Fibroblast of villous mesenchyme (primary cell): ENCODE results near the gene ZNF326. TPM values are rescaled to one million over a fixed set of nuclear protein-coding genes. Genes with fewer than 3 reads are reported as not detected.
"Not testable (repeated sequence)": the region's sequence is repeated elsewhere in the genome, so short reads cannot be mapped to it uniquely, and the experiment has no call there.

Experiments
- DNase-seq: peaks from one replicate; pipeline ENCODE4 v3.0.0-alpha.2; 2010; ENCODE audit warnings: low read depth
- H3K4me3 ChIP-seq: 2 replicates; pipeline ENCODE4 v1.5.1; 2011; ENCODE audit warnings: low read depth, mild to moderate bottlenecking, low read length
- total RNA-seq: library from RNA; depleted of rRNA; stranded (reverse); fragments of >200 nt; gene quantifications from 2 replicates; pipeline ENCODE4 v1.2.3, GENCODE V29; 2012
- TF ChIP-seq, protein P1 (sequence below): IDR thresholded peaks from 2 replicates; pipeline ENCODE4 v1.5.1; 2012; ENCODE audit warnings: low read depth, mild to moderate bottlenecking, low read length; ENCODE audit not compliant: insufficient read depth

Gene ZNF326
- total RNA-seq, 1 donor = 12.1 TPM

DNA sequence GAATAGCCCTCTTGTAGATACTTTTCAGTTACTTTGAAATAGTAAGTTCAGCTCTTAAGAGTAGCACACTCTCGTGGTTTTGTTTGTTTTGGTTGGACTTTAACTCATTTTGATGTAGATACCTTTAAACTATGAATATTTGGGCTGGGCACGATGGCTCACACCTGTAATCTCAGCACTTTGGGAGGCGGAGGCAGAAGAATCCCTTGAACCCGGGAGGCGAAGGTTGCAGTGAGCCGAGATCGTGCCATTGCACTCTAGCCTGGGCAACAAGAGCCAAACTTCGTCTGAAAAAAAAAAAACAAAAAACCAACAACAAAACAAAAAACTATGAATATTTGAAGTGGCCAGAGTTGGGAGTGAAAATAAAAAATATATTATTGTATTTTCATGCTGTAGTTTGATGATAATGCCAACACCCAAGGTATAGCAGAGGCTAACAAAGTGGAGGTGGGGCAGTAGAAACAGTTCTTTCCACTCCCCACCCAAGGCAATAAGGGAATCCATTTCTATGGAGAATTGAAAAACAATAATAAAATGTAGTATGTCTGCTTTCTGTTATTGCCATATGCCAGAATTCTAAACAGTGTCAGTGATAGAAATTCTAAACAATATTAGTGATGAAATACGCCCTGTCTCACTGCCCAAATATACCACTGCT, 1.7 kb downstream of the ZNF326 start:
- TF ChIP-seq, protein P1, sequence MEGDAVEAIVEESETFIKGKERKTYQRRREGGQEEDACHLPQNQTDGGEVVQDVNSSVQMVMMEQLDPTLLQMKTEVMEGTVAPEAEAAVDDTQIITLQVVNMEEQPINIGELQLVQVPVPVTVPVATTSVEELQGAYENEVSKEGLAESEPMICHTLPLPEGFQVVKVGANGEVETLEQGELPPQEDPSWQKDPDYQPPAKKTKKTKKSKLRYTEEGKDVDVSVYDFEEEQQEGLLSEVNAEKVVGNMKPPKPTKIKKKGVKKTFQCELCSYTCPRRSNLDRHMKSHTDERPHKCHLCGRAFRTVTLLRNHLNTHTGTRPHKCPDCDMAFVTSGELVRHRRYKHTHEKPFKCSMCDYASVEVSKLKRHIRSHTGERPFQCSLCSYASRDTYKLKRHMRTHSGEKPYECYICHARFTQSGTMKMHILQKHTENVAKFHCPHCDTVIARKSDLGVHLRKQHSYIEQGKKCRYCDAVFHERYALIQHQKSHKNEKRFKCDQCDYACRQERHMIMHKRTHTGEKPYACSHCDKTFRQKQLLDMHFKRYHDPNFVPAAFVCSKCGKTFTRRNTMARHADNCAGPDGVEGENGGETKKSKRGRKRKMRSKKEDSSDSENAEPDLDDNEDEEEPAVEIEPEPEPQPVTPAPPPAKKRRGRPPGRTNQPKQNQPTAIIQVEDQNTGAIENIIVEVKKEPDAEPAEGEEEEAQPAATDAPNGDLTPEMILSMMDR = no peak

DNA sequence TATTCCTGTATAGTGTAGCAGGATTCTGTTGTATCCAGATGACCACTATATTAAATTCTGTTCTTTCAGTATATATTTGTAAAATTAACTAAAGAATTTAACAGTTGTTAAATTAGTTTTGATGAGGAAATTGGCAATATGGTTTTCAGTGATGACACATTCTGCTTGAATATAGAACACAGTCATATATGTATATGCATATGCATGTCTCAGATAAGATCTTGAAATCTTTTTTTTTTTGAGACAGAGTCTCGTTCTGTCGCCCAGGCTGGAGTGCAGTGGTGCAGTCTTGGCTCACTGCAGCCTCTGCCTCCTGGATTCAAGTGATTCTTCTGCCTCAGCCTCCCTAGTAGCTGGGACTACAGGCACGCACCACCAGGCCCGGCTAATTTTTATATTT, 2.2 kb downstream of the ZNF326 start:
- H3K4me3 ChIP-seq = peak overlapping the region; percentile 72
- DNase-seq = not testable (repeated sequence)

More for the DNA sequence above, 1.7 kb downstream of the ZNF326 start:
- no peak for DNase-seq
- H3K4me3 ChIP-seq = peak overlapping the region; percentile 72

DNA sequence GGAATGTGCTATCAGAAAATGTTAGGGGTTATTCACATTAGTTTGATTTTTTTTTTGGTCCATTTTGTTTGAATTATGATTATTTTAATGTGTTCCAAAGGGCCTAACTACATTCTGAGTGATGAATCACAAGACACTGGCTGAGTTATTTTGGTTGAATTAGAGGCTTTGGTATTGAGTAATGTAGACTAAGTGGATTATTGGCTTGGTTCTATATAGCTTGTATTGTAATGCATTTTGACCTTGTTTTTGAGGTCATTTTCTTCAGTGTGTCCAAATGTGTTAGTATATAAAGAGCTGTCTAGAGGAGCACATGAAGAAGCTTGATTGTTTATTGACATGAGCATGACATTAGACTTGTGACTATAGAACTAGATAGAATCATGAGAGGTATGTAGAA, 3.4 kb downstream of the ZNF326 start:
- H3K4me3 ChIP-seq = no peak overlapping the region
- DNase-seq = peak; percentile 18

DNA sequence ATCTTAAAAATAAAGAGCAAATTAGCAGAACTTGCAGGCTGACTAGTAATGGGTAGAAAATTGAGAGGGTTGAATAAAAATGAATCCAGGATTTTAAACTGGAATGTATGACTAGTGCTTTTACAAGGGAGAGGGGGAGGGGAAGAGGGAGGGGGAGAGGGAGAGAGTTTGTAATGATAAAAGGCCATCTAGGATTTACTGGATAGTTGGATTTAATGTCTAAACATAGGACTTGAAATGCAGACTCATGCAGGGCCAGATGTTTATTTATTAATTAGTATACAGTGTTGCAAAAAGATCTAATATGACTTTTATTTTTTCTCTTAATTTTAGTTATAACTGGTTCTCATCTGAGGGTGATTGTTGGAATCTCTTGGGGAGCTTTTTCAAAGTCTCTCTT, 4.3 kb downstream of the ZNF326 start:
- TF ChIP-seq, protein P1 = no peak
- DNase-seq = peak; percentile 21

More for the DNA sequence above, 3.4 kb downstream of the ZNF326 start:
- TF ChIP-seq, protein P1 = no peak

DNA sequence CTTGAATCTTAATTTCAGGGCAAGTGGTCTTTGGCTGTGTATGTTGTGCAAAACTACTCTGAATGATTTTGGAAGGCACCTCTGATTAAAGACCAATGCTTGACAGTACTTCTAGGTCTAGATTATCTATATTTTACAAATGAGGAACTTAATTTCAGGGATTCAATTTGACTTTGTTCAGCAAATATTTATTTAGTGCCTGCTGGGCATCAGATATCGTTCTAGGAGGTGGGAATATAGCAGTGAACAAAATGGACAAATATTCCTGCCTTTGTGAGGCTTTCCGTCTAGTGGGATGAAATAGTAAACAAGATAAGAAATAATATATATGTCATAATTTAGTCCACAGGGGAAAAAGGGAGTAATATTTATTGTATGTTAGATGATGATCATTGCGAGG, 4.7 kb downstream of the ZNF326 start:
- H3K4me3 ChIP-seq = no peak overlapping the region
- TF ChIP-seq, protein P1 = no peak
- DNase-seq = no peak

More for the DNA sequence above, 4.3 kb downstream of the ZNF326 start:
- H3K4me3 ChIP-seq = no peak overlapping the region

DNA sequence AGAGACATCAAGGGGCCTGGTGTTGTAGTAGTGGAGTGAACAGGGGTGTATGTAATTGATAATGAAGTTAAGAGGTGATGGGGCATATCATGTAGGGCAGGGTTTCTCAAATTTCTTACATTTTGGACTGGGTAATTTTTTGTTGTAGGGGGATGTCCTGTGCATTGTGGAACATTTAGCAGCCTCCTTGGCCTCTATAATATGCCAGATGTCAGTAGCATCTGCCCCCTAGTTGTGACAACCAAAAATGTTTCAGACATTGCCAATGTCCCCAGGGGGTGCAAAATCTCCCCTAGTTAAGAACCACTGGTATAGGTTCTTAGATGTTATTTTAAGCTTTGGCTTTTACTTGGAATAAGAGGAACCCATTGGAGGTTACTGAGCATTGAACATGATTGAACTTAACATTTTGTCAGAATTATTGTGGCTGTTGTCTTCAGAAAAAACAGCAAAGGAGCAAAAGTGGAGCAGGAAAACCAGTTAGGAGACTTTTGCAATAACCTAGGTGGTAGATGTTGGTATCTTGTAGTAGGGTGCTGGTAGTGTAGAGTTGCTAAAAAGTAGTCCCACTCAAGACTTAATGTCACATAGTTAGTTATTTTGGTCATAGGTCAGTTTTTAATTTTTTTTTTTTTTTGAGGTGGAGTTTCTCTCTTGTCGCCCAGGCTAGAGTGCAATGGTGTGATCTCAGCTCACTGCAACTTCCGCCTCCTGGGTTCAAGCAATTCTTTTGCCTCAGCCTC, 6.2 kb downstream of the ZNF326 start:
- DNase-seq = no peak
- TF ChIP-seq, protein P1 = no peak
- no peak overlapping the region for H3K4me3 ChIP-seq

DNA sequence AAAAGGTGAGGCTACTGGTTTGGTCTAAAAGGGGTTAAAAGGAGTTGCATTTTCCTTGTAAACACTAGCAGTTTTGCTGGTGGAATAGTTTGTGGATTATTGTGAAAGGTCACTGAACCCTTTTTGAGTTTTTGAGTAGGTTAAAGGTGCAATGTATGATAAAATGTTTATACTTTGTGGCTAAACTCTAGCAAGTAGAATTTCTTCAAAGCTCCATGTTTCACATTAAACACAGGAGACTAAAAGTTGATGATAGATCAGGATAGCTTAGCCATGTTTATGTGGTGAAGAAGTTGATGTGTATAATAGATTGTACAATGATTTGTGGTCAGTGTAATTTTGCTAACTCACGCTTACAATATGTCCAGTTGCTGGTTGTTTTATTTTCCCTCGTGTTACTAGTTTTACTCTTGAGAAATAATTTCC, 13.1 kb downstream of the ZNF326 start:
- peak; percentile 75 for DNase-seq
- TF ChIP-seq, protein P1 = no peak
- H3K4me3 ChIP-seq = no peak overlapping the region
